HG03108 (cell line): Measurements from ENCODE around the gene EXOC7.
"Not testable (repeated sequence)": the region's sequence is repeated elsewhere in the genome, so short reads cannot be mapped to it uniquely, and the experiment has no call there.

ENCODE experiments used
- ATAC-seq: cut with Tn5 transposase; IDR thresholded peaks from one replicate; pipeline ENCODE4 v1.9.1; 2021; ENCODE audit warnings: moderate library complexity; ENCODE audit not compliant: unreplicated experiment

Gene EXOC7

DNA sequence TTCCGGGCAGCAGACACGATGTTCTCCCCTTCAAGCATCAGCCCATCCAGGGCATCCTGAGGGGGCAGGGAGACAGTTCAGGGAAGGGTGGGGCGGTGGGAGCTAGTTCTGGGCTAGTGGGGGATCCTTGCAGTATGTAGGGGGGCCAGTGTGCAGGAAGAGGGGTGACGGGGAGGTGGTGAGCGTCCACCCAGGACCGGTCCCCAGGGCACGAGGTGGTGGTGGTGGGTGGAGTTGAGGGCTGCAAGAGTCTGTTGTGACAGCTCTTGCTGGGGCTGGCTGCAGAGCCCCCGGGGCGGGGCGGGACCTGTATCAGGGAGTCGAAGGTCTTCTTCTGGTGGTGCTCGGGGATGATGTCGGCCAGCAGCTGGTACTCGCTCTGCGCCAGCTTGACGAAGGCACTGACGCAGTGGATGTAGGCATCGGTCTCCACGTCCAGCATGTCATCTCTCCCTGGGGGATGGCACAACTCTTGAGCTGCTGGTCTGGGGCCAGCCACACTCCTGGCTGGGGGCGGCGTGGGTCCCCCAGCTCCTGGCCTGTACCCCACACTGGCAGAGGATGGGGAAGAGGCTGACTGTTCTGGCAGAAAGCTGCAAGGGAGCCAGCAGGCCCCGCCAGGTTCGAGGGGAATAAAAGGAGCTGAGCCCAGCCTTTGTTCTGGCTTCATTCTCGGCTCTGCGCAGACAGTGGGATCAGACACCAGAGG, 14.6 kb downstream of the EXOC7 start:
- no peak for ATAC-seq

GRCh38 chr17:76088041-76088867, 15.3 kb downstream of the EXOC7 start:
- no peak for ATAC-seq

DNA sequence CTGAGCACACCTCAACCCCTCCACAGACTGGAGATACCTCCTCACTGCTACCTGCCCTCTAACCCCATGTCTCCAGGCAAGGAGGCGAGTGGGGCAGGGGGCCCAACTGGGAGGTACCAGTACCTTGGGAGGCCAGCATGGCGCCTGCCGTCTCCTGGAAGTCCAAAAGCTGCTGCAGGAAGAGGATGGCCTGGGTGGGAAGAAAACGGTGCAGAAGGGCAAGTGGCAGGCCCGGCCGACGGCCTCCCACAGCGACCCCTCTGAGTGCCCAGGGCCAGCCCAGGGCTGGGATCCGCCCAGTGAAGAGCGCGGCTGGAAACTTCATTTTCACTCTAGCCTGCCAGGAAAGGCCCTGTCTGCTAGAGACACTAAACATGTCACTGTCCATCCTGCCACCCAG, 16.1 kb downstream of the EXOC7 start:
- no peak for ATAC-seq

GRCh38 chr17:76086384-76086783, 17.2 kb downstream of the EXOC7 start:
- no peak for ATAC-seq

DNA sequence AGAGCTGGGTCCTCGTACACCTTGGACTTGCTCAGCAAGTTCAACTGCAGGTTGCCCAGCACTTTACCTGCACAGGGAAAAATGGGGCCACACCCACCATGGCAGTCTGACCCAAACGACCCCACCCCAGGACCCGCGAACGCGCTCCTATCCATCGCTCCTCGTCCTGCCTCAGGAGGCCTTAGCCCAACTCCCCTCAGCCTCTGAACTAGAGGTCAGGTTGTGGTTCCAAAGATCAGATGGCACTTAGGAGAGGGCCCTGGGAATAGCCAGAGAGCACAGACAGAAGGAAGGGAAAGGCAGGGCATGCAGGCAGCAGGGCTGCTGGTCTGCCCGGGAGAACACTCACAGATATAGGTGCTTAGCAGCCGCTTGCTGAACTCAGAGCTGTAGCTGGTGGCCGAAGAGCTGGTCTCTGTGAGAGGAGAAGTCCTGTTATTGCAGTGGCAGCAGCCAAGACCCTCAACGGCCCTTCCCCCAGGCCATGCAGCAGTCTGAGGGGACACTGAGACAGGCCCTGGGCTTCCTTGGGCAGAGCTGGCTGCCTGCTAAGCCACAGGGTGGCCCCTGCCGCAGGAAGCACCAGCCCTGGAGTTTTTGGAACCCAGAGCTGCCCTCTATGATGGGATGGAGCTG, 17.7 kb downstream of the EXOC7 start:
- ATAC-seq, result no peak

DNA sequence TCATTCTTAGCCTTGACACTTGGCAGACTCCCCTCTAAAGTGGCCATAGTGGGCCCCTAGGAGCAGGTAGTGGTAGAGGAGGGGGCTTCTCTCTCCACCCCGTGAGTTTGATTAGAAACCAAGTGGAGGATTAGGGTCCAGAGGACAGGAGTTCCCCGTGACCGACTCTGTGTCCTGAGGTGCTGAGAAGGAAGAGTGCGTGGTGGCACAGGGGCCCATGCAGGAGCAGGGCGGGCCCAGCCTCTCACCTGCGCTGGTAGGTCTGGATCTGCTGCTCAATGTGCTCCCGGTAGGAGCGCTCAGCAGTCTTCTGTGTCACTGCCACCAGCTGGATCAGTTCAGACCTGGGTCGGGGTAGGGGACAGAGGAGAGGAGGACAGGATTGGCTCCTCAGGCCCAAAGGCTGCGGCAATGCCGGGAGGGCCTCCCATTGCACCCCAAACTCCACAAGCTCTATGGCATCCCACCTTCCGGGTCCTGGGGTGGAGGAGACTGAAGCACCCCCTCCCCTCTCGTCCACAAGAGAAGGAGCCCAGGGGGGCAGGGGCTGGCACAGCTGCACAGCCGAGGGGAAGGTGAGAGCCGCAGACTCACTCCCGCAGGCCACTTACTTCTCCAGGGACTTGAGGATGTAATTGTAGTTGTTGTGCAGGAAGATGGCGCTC, 18.4 kb downstream of the EXOC7 start:
- no peak for ATAC-seq

- ATAC-seq, result no peak
Observed at GRCh38 chr17:76083536-76084182, 19.9 kb downstream of the EXOC7 start.

- ATAC-seq, result no peak
Observed at GRCh38 chr17:76082326-76083251, 21.0 kb downstream of the EXOC7 start.

GRCh38 chr17:76081295-76082210, 22.0 kb downstream of the EXOC7 start:
- no peak for ATAC-seq

DNA sequence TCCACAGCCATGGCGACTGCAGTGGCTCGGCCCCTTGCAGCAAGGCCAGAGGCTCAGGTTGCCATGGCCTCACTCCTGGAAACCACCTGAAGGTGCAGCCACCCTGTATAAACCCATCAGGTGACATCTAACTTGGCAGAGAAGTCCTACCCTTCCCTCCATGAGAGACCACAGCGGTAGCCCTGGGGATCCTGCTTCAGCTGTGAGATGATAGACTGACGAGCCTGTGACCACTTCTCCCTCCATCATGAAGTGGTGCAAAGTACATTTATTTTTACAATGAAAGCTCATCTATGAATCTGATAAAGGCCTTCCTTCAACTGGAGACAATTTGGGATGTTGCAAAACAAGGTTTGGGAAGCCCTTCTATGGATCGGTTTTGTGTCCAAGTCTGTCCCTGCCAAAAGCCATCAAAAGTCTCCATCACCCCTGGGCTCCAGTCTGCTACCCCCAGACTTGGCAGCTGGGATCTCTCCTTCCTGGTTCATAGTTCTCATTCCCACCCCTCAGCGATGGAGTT, 22.8 kb downstream of the EXOC7 start:
- ATAC-seq, result no peak

GRCh38 chr17:76079956-76080767, 23.4 kb downstream of the EXOC7 start:
- ATAC-seq, result no peak

- no peak for ATAC-seq
Observed at GRCh38 chr17:76079535-76079955, 24.0 kb downstream of the EXOC7 start.

GRCh38 chr17:76078860-76079534, 24.6 kb downstream of the EXOC7 start, which contains the start of gene ZACN:
Gene ZACN (plus strand): TSS chr17:76079182. CDS start chr17:76079265, 83 bp downstream.
- ATAC-seq, result no peak

- ATAC-seq, result not testable (repeated sequence)
Observed at GRCh38 chr17:76078370-76078769, 25.2 kb downstream of the EXOC7 start.

- ATAC-seq, result no peak
Observed at GRCh38 chr17:76077584-76078110, 25.9 kb downstream of the EXOC7 start.

- ATAC-seq, result no peak
Observed at GRCh38 chr17:76076765-76077583, 26.6 kb downstream of the EXOC7 start.
